Measurements from ENCODE around the gene LRRC36.

Gene LRRC36

GRCh38 chr16:67278773-67279295 lies 47.8 kb upstream of the LRRC36 start (continued):
- TF ChIP-seq KLF9 (tag by site-specific recombination; IDR thresholded peaks at IDR 0.05; ENCODE audit: low read depth), result peak; percentile 50; the same call in 1 of the 2 replicates
- no peak for TF ChIP-seq PRDM4 (tag by site-specific recombination; IDR thresholded peaks at IDR 0.05)
- no peak for TF ChIP-seq ZNF350 (tag by site-specific recombination; IDR thresholded peaks at IDR 0.05)
- no peak for TF ChIP-seq ZNF776 (tag by site-specific recombination; IDR thresholded peaks at IDR 0.05; ENCODE audit: borderline replicate concordance)
- TF ChIP-seq ZNF585B (tag by site-specific recombination; IDR thresholded peaks at IDR 0.05), result no peak
- TF ChIP-seq CTCF (tag by site-specific recombination; IDR thresholded peaks at IDR 0.05), result peak; percentile 58; the same call in 1 of the 2 replicates
- TF ChIP-seq ZNF701 (tag by site-specific recombination; IDR thresholded peaks at IDR 0.05), result no peak
- no peak for TF ChIP-seq ATF2 (tag by site-specific recombination; IDR thresholded peaks at IDR 0.05; ENCODE audit: low read depth)
- no peak for TF ChIP-seq ZNF747 (tag by site-specific recombination; IDR thresholded peaks at IDR 0.05)
- TF ChIP-seq ZFP69B (tag by site-specific recombination; IDR thresholded peaks at IDR 0.05), result no peak
- no peak for TF ChIP-seq SETDB1 (IDR thresholded peaks at IDR 0.05; ENCODE audit: insufficient read length, low read length)
- TF ChIP-seq ZNF214 (tag by site-specific recombination; IDR thresholded peaks at IDR 0.05; ENCODE audit: borderline replicate concordance), result no peak
- no peak for TF ChIP-seq ZBTB44 (tag by site-specific recombination; IDR thresholded peaks at IDR 0.05)
- TF ChIP-seq ZBTB48 (tag by site-specific recombination; IDR thresholded peaks at IDR 0.05), result no peak
- no peak for TF ChIP-seq FEZF1 (tag by site-specific recombination; IDR thresholded peaks at IDR 0.05)
- peak; percentile 10; the same call in 1 of the 2 replicates for TF ChIP-seq ZNF623 (tag by site-specific recombination; IDR thresholded peaks at IDR 0.05)
- no peak for TF ChIP-seq BCL6B (tag by site-specific recombination; IDR thresholded peaks at IDR 0.05)
- 0 out of 2 replicates have a peak, but pooled peaks have one; percentile 16 for TF ChIP-seq SP3 (tag by site-specific recombination; IDR thresholded peaks at IDR 0.05)
- TF ChIP-seq ZNF10 (tag by site-specific recombination; IDR thresholded peaks at IDR 0.05), result no peak
- no peak for TF ChIP-seq ZFP37 (tag by site-specific recombination; IDR thresholded peaks at IDR 0.05)
- 0 out of 2 replicates have a peak, but pooled peaks have one; percentile 26 for TF ChIP-seq ZNF398 (tag by site-specific recombination; IDR thresholded peaks at IDR 0.05)
- TF ChIP-seq ZNF280D (tag by site-specific recombination; IDR thresholded peaks at IDR 0.05), result no peak
- TF ChIP-seq ZNF555 (tag by site-specific recombination; conservative IDR thresholded peaks at IDR 0.05), result no peak
- TF ChIP-seq ZNF660 (tag by site-specific recombination; IDR thresholded peaks at IDR 0.05), result 0 out of 2 replicates have a peak, but pooled peaks have one; percentile 15
- no peak for TF ChIP-seq ZNF114 (tag by site-specific recombination; IDR thresholded peaks at IDR 0.05)
- no peak for TF ChIP-seq ZNF843 (tag by site-specific recombination; IDR thresholded peaks at IDR 0.05)
